GM12891 (cell line): ENCODE results near the gene TMEM121.

Experiments
- DNase-seq: peaks from one replicate; pipeline ENCODE4 v3.0.0; 2011; ENCODE audit warnings: low spot score; ENCODE audit not compliant: insufficient read length
- FAIRE-seq: peaks from 2 replicates; lab custom pipeline; 2011; peaks lifted over from hg19 to GRCh38; lab: Jason Lieb, UNC
- PAX5 ChIP-seq: IDR thresholded peaks from 2 replicates; pipeline ENCODE4 v1.6.1; 2011; ENCODE audit warnings: low read length, moderate library complexity, mild to moderate bottlenecking; ENCODE audit not compliant: insufficient read depth, severe bottlenecking
- POLR2A ChIP-seq: IDR thresholded peaks from 2 replicates; pipeline ENCODE4 v1.6.1; 2011; ENCODE audit warnings: low read depth, low read length, control low read depth
- POLR2AphosphoS5 ChIP-seq: IDR thresholded peaks from 2 replicates; pipeline ENCODE4 v1.6.1; 2011; ENCODE audit warnings: low read depth, low read length, control low read depth
- POU2F2 ChIP-seq: IDR thresholded peaks from 2 replicates; pipeline ENCODE4 v1.6.1; 2011; ENCODE audit warnings: low read depth, mild to moderate bottlenecking, control low read depth, low read length, moderate library complexity
- SPI1 ChIP-seq: IDR thresholded peaks from 2 replicates; pipeline ENCODE4 v1.6.1; 2011; ENCODE audit warnings: low read depth, low read length, control low read depth
- TAF1 ChIP-seq: IDR thresholded peaks from 2 replicates; pipeline ENCODE4 v1.6.1; 2011; ENCODE audit warnings: low read depth, low read length, control low read depth

Gene TMEM121

GRCh38 chr14:105492971-105493871, 33.2 kb upstream of the TMEM121 start:
- DNase-seq (no peak), FAIRE-seq (no peak)
- TF ChIP-seq POLR2A (no peak), TAF1 (no peak)

GRCh38 chr14:105493921-105494605, 32.3 kb upstream of the TMEM121 start:
- no peak for FAIRE-seq
- TF ChIP-seq POU2F2 (no peak), SPI1 (no peak)
- DNase-seq = no peak

GRCh38 chr14:105494606-105494929, 31.8 kb upstream of the TMEM121 start:
- DNase-seq (no peak), FAIRE-seq (no peak)
- TF ChIP-seq TAF1 (no peak), SPI1 (no peak), POLR2A (no peak), POLR2AphosphoS5 (no peak), PAX5 (no peak), POU2F2 (no peak)

- no peak for FAIRE-seq
- TF ChIP-seq POU2F2 (no peak), POLR2AphosphoS5 (no peak), SPI1 (no peak), PAX5 (no peak), POLR2A (no peak), TAF1 (no peak)
- DNase-seq = no peak
Observed at GRCh38 chr14:105495101-105495989, 31.0 kb upstream of the TMEM121 start.

GRCh38 chr14:105495990-105496830, 30.2 kb upstream of the TMEM121 start:
- DNase-seq (peak; percentile 17), FAIRE-seq (no peak)
- TF ChIP-seq SPI1 (no peak), TAF1 (no peak), POLR2AphosphoS5 (no peak), POLR2A (no peak), PAX5 (no peak), POU2F2 (no peak)

- no peak for TF ChIP-seq TAF1
- no peak for TF ChIP-seq PAX5
- no peak for TF ChIP-seq POLR2AphosphoS5
- TF ChIP-seq POU2F2 = no peak
- no peak for TF ChIP-seq SPI1
- TF ChIP-seq POLR2A = no peak
- no peak for FAIRE-seq
- DNase-seq = peak; percentile 13
Observed at GRCh38 chr14:105496831-105497591, 29.4 kb upstream of the TMEM121 start.

- TF ChIP-seq POU2F2 (no peak), POLR2AphosphoS5 (no peak), PAX5 (no peak), TAF1 (no peak), POLR2A (no peak), SPI1 (no peak)
- peak; percentile 15 for DNase-seq
- no peak for FAIRE-seq
Observed at GRCh38 chr14:105497671-105498429, 28.5 kb upstream of the TMEM121 start.
